NCI-H187 treated with DMSO at 0.1 percent for 48 hours (cell line): Measurements from ENCODE around the gene FEV.

Source experiments
- DNase-seq: peaks from one replicate; lab custom pipeline; 2025; lab: John Stamatoyannopoulos, UW

FEV gene

GRCh38 chr2:219017201-219017931 is 32.4 kb upstream of the FEV start:
- DNase-seq, result no peak

GRCh38 chr2:219016721-219017120 is 31.7 kb upstream of the FEV start:
- no peak for DNase-seq

- DNase-seq, result no peak
These were observed 25.9 kb upstream of the FEV start for GRCh38 chr2:219010873-219011272.

- no peak for DNase-seq
These were observed 25.3 kb upstream of the FEV start for GRCh38 chr2:219010162-219010756.

GRCh38 chr2:219009294-219009693 is 24.3 kb upstream of the FEV start:
- no peak for DNase-seq

GRCh38 chr2:219003979-219004378 is 19.0 kb upstream of the FEV start:
- DNase-seq, result no peak

- no peak for DNase-seq
These were observed 18.3 kb upstream of the FEV start for GRCh38 chr2:219003267-219003634.

- peak; percentile 17 for DNase-seq
These were observed 17.6 kb upstream of the FEV start for GRCh38 chr2:219002395-219003266.

GRCh38 chr2:219001577-219002394 is 16.8 kb upstream of the FEV start:
- peak; percentile 69 for DNase-seq

- no peak for DNase-seq
These were observed 16.2 kb upstream of the FEV start for GRCh38 chr2:219001100-219001576.

- no peak for DNase-seq
These were observed 15.6 kb upstream of the FEV start for GRCh38 chr2:219000569-219000960.

GRCh38 chr2:218999881-219000568 is 15.0 kb upstream of the FEV start:
- peak; percentile 64 for DNase-seq

- no peak for DNase-seq
These were observed 14.3 kb upstream of the FEV start for GRCh38 chr2:218999021-218999880.

GRCh38 chr2:218998414-218999002 is 13.5 kb upstream of the FEV start:
- no peak for DNase-seq

- DNase-seq, result no peak
These were observed 12.7 kb upstream of the FEV start for GRCh38 chr2:218997731-218998130.

- DNase-seq, result no peak
These were observed 12.0 kb upstream of the FEV start for GRCh38 chr2:218996937-218997336.

- DNase-seq, result peak; percentile 29
These were observed 11.2 kb upstream of the FEV start for GRCh38 chr2:218995972-218996711.

GRCh38 chr2:218995561-218995960 is 10.6 kb upstream of the FEV start:
- DNase-seq, result no peak
